Peyer's patch (tissue), 4 donors: ENCODE data around the gene IAH1.

Experiments
- POLR2A ChIP-seq, 2 donors: fragments of 450-650 bp; IDR thresholded peaks; one replicate each; pipeline ENCODE4 v1.5.1; 2017; ENCODE audit warnings: antibody characterized with exemption in 2 of 2, mild to moderate bottlenecking in 2 of 2, moderate library complexity in 2 of 2
- TF ChIP-seq, protein P1 (sequence below), 6 experiments: fragments of 450-650 bp in 4 of 6; fragments of 200-600 bp in 2 of 6; sonication (generic) in 1 of 6; IDR thresholded peaks; one replicate each; pipeline ENCODE4 v1.5.1; 2017 to 2019; ENCODE audit warnings: antibody characterized with exemption in 6 of 6, mild to moderate bottlenecking in 3 of 6, moderate library complexity in 1 of 6

- TF ChIP-seq, protein P1, sequence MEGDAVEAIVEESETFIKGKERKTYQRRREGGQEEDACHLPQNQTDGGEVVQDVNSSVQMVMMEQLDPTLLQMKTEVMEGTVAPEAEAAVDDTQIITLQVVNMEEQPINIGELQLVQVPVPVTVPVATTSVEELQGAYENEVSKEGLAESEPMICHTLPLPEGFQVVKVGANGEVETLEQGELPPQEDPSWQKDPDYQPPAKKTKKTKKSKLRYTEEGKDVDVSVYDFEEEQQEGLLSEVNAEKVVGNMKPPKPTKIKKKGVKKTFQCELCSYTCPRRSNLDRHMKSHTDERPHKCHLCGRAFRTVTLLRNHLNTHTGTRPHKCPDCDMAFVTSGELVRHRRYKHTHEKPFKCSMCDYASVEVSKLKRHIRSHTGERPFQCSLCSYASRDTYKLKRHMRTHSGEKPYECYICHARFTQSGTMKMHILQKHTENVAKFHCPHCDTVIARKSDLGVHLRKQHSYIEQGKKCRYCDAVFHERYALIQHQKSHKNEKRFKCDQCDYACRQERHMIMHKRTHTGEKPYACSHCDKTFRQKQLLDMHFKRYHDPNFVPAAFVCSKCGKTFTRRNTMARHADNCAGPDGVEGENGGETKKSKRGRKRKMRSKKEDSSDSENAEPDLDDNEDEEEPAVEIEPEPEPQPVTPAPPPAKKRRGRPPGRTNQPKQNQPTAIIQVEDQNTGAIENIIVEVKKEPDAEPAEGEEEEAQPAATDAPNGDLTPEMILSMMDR (IDR thresholded peaks at IDR 0.05): no peak
- TF ChIP-seq POLR2A (IDR thresholded peaks at IDR 0.05): no peak
These were observed 19.7 kb downstream of the IAH1 start for GRCh38 chr2:9494081-9494480.
